GM23338 (cell line): ENCODE measurements around the gene GFI1B. TPM values are rescaled to one million over a fixed set of nuclear protein-coding genes. Genes with fewer than 3 reads are reported as not detected.
"Not testable (repeated sequence)": the region's sequence is repeated elsewhere in the genome, so short reads cannot be mapped to it uniquely, and the experiment has no call there.

Experiments used
- ATAC-seq: fragments of 200-7000 bp; cut with Tn5 transposase; 3 replicates; pipeline ENCODE4 v1.9.1; 2020
- DNase-seq: peaks from one replicate; pipeline ENCODE4 v3.0.0-alpha.2; 2015; ENCODE audit warnings: low spot score
- H2AFZ ChIP-seq: fragments of 200-600 bp; sonication (generic); 2 replicates; pipeline ENCODE4 v1.8.0; 2016; ENCODE audit warnings: antibody characterized with exemption, mild to moderate bottlenecking, moderate library complexity
- H3F3A ChIP-seq: fragments of 200-600 bp; sonication (generic); replicated peaks from 2 replicates; pipeline ENCODE4 v1.8.0; 2017; ENCODE audit warnings: antibody characterized with exemption, mixed run types, low read depth
- H3K27ac ChIP-seq: fragments of 200-600 bp; sonication (generic); 2 replicates; pipeline ENCODE4 v1.6.1; 2016; ENCODE audit warnings: low read depth
- H3K27me3 ChIP-seq: fragments of 200-600 bp; sonication (generic); 2 replicates; pipeline ENCODE4 v1.8.0; 2016; ENCODE audit warnings: mild to moderate bottlenecking, mixed run types, moderate library complexity; ENCODE audit not compliant: insufficient read depth
- H3K36me3 ChIP-seq: fragments of 200-600 bp; sonication (generic); 2 replicates; pipeline ENCODE4 v1.8.0; 2016; ENCODE audit warnings: mild to moderate bottlenecking; ENCODE audit not compliant: insufficient read depth
- H3K4me1 ChIP-seq: fragments of 200-600 bp; sonication (generic); 2 replicates; pipeline ENCODE4 v1.8.0; 2016; ENCODE audit warnings: mild to moderate bottlenecking, moderate library complexity; ENCODE audit not compliant: insufficient read depth
- H3K4me2 ChIP-seq: fragments of 200-600 bp; sonication (generic); 2 replicates; pipeline ENCODE4 v1.7.1; 2017; ENCODE audit warnings: mixed run types
- H3K4me3 ChIP-seq: fragments of 200-600 bp; sonication (generic); 2 replicates; pipeline ENCODE4 v1.6.1; 2016; ENCODE audit warnings: mixed run types
- H3K79me2 ChIP-seq: fragments of 200-600 bp; sonication (generic); replicated peaks from 2 replicates; pipeline ENCODE4 v1.8.0; 2017; ENCODE audit warnings: mild to moderate bottlenecking; ENCODE audit not compliant: insufficient read depth
- H3K9me2 ChIP-seq: fragments of 200-600 bp; sonication (generic); 2 replicates; pipeline ENCODE4 v1.8.0; 2017; ENCODE audit not compliant: insufficient read depth
- H4K20me1 ChIP-seq: fragments of 200-600 bp; sonication (generic); replicated peaks from 2 replicates; pipeline ENCODE4 v1.8.0; 2017; ENCODE audit warnings: mild to moderate bottlenecking; ENCODE audit not compliant: insufficient read depth
- H3K27ac Mint-ChIP-seq: 2 replicates; pipeline ENCODE4 v1.8.0; 2020; ENCODE audit warnings: inconsistent platforms, mild to moderate bottlenecking, moderate library complexity, mixed read lengths
- H3K27me3 Mint-ChIP-seq: 3 replicates; pipeline ENCODE4 v1.8.0; 2022; ENCODE audit warnings: low read depth, mild to moderate bottlenecking, moderate library complexity, mixed read lengths, inconsistent platforms; ENCODE audit not compliant: insufficient read depth, poor library complexity
- H3K36me3 Mint-ChIP-seq: 3 replicates; pipeline ENCODE4 v1.8.0; 2021; ENCODE audit warnings: low read depth, mild to moderate bottlenecking, inconsistent platforms, moderate library complexity, mixed read lengths
- H3K4me1 Mint-ChIP-seq: 3 replicates; pipeline ENCODE4 v1.8.0; 2020; ENCODE audit warnings: mild to moderate bottlenecking, inconsistent platforms, mixed read lengths
- H3K4me3 Mint-ChIP-seq: 3 replicates; pipeline ENCODE4 v1.8.0; 2021; ENCODE audit warnings: moderate library complexity, mild to moderate bottlenecking, inconsistent platforms, mixed read lengths
- H3K9me3 Mint-ChIP-seq: 3 replicates; pipeline ENCODE4 v1.8.0; 2020; ENCODE audit warnings: moderate library complexity, mild to moderate bottlenecking, inconsistent platforms, mixed read lengths
- NANOG ChIP-seq: IDR thresholded peaks from 2 replicates; pipeline ENCODE4 v1.6.1; 2016; ENCODE audit warnings: antibody characterized with exemption, borderline replicate concordance
- POLR2AphosphoS5 ChIP-seq: IDR thresholded peaks from 2 replicates; pipeline ENCODE4 v1.6.1; 2016; ENCODE audit warnings: antibody characterized with exemption, low read depth
- ZNF114 ChIP-seq: fragments of 250-450 bp; sonication (Bioruptor Pico); IDR thresholded peaks from 2 replicates; pipeline ENCODE4 v1.5.0; 2020; ENCODE audit warnings: mild to moderate bottlenecking, moderate library complexity
- ZNF331 ChIP-seq: fragments of 250-450 bp; sonication (Bioruptor Pico); IDR thresholded peaks from 2 replicates; pipeline ENCODE4 v1.5.0; 2020; ENCODE audit warnings: low read depth, mild to moderate bottlenecking, moderate library complexity
- polyA plus RNA-seq: library from polyadenylated mRNA; unstranded; fragments of >200 nt; fragmentation: Nextera tagmentation; extraction: Ambion mirVana; gene quantifications from 2 replicates; pipeline ENCODE4 v1.2.1, GENCODE V29; 2016
- total RNA-seq: library from RNA; depleted of rRNA; stranded (reverse); fragments of >200 nt; shearing (Covaris generic); gene quantifications from 2 replicates; pipeline ENCODE4 v1.2.3, GENCODE V29; 2014
- TF ChIP-seq, protein P1 (sequence below): IDR thresholded peaks from 2 replicates; pipeline ENCODE4 v1.6.1; 2016; ENCODE audit warnings: antibody characterized with exemption
- TF ChIP-seq, protein P2 (sequence below): IDR thresholded peaks from one replicate; pipeline ENCODE4 v1.6.1; 2018; ENCODE audit warnings: antibody characterized with exemption; ENCODE audit not compliant: unreplicated experiment

GFI1B gene
- total and polyA plus RNA-seq, 2 experiments from 2014 or later = 0.38 TPM; not detected in 1

DNA sequence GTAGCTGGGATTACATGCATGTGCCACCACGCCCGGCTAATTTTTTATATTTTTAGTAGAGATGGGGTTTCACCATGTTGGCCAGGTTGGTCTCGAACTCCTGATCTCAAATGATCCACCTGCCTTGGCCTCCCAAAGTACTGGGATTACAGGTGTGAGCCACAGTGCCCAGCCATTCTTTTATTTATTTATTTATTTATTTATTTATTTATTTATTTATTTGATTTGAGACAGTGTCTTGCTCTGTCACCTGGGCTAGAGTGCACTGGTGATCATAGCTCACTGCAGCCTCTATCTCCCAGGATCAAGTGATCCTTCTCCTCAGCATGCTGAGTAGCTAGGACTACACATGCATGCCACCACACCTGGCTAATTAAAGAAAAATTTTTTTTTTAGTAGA lies 10.6 kb upstream of the GFI1B start:
- H3K36me3 ChIP-seq, H3K4me3 Mint-ChIP-seq, H4K20me1 ChIP-seq, H3K36me3 Mint-ChIP-seq, H3K4me1 ChIP-seq, H3K27ac ChIP-seq, H3K9me2 ChIP-seq, ATAC-seq, H3K4me3 ChIP-seq, H3K79me2 ChIP-seq, H3K9me3 Mint-ChIP-seq, H3K27me3 ChIP-seq, H3K4me2 ChIP-seq, H3F3A ChIP-seq, H3K27ac Mint-ChIP-seq, DNase-seq, H3K4me1 Mint-ChIP-seq, H2AFZ ChIP-seq, H3K27me3 Mint-ChIP-seq: not testable (repeated sequence)

DNA sequence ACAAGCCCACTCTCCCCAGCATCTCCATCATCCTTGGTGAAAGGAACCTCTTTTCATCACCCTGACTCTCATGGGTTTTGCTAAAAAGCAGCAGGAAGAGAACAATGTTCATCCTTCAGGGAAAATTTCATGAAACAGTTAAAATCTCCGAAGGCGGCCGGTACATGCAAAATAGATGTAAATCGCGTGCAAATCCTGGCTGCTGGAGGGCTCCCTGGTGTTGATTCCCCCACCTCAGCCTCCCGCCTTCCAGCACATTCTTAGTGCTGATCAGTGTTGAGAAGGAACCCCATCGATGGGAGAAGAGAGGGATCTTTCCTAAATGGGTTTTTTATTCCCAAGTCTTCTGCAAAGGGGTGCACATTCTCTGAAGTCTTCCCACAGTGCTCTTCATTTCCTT lies 8.7 kb upstream of the GFI1B start:
- Histone ChIP-seq H3K27me3 (0 out of 2 replicates have a peak, but pooled peaks cover 6% of the 10 kb centered on the region), H3F3A (no peaks in the 10 kb centered on the region), H3K79me2 (no peaks in the 10 kb centered on the region), H3K4me1 (no peaks in the 10 kb centered on the region), H3K27ac (no peak overlapping the region), H4K20me1 (no peaks in the 10 kb centered on the region), H2AFZ (0 out of 2 replicates have a peak overlapping the region, but pooled peaks have one; percentile 28), H3K36me3 (no peaks in the 10 kb centered on the region), H3K4me3 (no peak overlapping the region), H3K4me2 (no peak overlapping the region), H3K9me2 (no peaks in the 10 kb centered on the region)
- no peak overlapping the region for H3K27ac Mint-ChIP-seq
- peaks cover 20% of the 10 kb centered on the region for H3K27me3 Mint-ChIP-seq
- no peak overlapping the region for H3K4me3 Mint-ChIP-seq
- TF ChIP-seq ZNF114 = no peak
- TF ChIP-seq, protein P1, sequence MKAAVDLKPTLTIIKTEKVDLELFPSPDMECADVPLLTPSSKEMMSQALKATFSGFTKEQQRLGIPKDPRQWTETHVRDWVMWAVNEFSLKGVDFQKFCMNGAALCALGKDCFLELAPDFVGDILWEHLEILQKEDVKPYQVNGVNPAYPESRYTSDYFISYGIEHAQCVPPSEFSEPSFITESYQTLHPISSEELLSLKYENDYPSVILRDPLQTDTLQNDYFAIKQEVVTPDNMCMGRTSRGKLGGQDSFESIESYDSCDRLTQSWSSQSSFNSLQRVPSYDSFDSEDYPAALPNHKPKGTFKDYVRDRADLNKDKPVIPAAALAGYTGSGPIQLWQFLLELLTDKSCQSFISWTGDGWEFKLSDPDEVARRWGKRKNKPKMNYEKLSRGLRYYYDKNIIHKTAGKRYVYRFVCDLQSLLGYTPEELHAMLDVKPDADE = no peak
- no peak for TF ChIP-seq ZNF331 (CRISPR knock-in tag)
- no peak for TF ChIP-seq POLR2AphosphoS5
- H3K9me3 Mint-ChIP-seq = no peaks in the 10 kb centered on the region; the same call in 2 of the 3 replicates
- DNase-seq (no peak), ATAC-seq (peak; percentile 20; the same call in 2 of the 3 replicates)
- H3K36me3 Mint-ChIP-seq = no peaks in the 10 kb centered on the region
- H3K4me1 Mint-ChIP-seq = peaks cover 6% of the 10 kb centered on the region; the same call in 1 of the 3 replicates

DNA sequence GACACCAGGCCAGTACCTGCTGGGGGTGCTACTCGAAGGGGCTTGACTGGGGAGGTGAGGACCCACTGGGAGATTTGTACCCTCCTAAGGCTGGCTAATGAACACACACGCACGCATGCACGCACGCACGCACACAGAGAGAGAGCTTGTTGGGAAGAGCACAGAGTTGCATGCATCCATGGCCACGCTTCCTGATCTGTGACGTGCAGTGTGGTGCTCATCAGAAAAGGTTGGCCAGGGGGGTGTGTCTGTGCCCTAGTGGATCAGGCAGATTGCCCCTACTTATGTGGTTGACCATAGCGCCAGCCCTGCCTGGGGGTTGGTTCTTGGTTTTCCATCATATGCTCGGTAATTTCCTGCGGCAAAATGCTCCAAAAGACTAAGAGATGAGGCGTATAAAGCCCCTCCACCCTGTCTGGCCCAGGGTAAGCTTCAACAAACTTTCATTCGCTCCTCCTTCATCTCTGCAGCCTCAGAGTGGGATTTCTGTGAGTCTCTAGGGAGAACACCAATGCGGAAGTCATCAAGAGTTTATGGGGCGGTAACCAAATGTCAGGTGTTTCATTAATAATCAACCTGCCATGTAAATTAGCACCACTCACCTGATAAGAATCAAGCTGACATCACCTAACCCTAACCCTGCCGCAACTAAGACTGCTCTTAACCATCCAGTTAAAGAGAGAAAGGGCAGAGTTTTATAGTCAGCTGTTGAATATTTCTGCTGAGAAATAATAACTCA lies 8.0 kb upstream of the GFI1B start:
- H3K9me2 ChIP-seq = no peaks in the 10 kb centered on the region
- no peak overlapping the region for H3K4me3 ChIP-seq
- no peaks in the 10 kb centered on the region for H4K20me1 ChIP-seq
- no peak for DNase-seq
- no peaks in the 10 kb centered on the region for H3F3A ChIP-seq
- Mint-ChIP-seq H3K4me3 (no peak overlapping the region), H3K9me3 (no peaks in the 10 kb centered on the region; the same call in 2 of the 3 replicates), H3K27ac (no peak overlapping the region), H3K36me3 (no peaks in the 10 kb centered on the region), H3K4me1 (peaks cover 6% of the 10 kb centered on the region; the same call in 1 of the 3 replicates), H3K27me3 (peaks cover 20% of the 10 kb centered on the region)
- H3K36me3 ChIP-seq = no peaks in the 10 kb centered on the region
- TF ChIP-seq, protein P2, sequence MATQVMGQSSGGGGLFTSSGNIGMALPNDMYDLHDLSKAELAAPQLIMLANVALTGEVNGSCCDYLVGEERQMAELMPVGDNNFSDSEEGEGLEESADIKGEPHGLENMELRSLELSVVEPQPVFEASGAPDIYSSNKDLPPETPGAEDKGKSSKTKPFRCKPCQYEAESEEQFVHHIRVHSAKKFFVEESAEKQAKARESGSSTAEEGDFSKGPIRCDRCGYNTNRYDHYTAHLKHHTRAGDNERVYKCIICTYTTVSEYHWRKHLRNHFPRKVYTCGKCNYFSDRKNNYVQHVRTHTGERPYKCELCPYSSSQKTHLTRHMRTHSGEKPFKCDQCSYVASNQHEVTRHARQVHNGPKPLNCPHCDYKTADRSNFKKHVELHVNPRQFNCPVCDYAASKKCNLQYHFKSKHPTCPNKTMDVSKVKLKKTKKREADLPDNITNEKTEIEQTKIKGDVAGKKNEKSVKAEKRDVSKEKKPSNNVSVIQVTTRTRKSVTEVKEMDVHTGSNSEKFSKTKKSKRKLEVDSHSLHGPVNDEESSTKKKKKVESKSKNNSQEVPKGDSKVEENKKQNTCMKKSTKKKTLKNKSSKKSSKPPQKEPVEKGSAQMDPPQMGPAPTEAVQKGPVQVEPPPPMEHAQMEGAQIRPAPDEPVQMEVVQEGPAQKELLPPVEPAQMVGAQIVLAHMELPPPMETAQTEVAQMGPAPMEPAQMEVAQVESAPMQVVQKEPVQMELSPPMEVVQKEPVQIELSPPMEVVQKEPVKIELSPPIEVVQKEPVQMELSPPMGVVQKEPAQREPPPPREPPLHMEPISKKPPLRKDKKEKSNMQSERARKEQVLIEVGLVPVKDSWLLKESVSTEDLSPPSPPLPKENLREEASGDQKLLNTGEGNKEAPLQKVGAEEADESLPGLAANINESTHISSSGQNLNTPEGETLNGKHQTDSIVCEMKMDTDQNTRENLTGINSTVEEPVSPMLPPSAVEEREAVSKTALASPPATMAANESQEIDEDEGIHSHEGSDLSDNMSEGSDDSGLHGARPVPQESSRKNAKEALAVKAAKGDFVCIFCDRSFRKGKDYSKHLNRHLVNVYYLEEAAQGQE = no peak
- TF ChIP-seq POLR2AphosphoS5 (no peak), NANOG (no peak)
- H3K27me3 ChIP-seq = 0 out of 2 replicates have a peak, but pooled peaks cover 6% of the 10 kb centered on the region
- no peak overlapping the region for H3K4me2 ChIP-seq
- no peak for ATAC-seq
- H3K27ac ChIP-seq = no peak overlapping the region
- H2AFZ ChIP-seq = 0 out of 2 replicates have a peak overlapping the region, but pooled peaks have one; percentile 28
- no peaks in the 10 kb centered on the region for H3K79me2 ChIP-seq
- no peaks in the 10 kb centered on the region for H3K4me1 ChIP-seq
